HepG2 (cell line): ENCODE results near the gene PTCD1.

Experiments used
- ARID3A ChIP-seq: IDR thresholded peaks from 2 replicates; pipeline ENCODE4 v1.6.1; 2012; ENCODE audit warnings: low read depth, low read length, improper control_type of control experiment
- CTCF ChIP-seq: sonication (generic); formaldehyde crosslinking; IDR thresholded peaks from 2 replicates; pipeline ENCODE4 v1.5.0; 2020; ENCODE audit warnings: mild to moderate bottlenecking, missing genetic modification reagents, moderate library complexity

GRCh38 chr7:99419323-99420021 is 19.1 kb downstream of the PTCD1 start:
- TF ChIP-seq CTCF (CRISPR knock-in tag) (no peak), ARID3A (no peak)
